GM19025 (cell line): Measurements from ENCODE around the gene NOLC1.

ENCODE experiments used
- ATAC-seq: cut with Tn5 transposase; IDR thresholded peaks from one replicate; pipeline ENCODE4 v1.9.1; 2021; ENCODE audit warnings: mild to moderate bottlenecking, low read depth, moderate library complexity; ENCODE audit not compliant: unreplicated experiment

Gene NOLC1

DNA sequence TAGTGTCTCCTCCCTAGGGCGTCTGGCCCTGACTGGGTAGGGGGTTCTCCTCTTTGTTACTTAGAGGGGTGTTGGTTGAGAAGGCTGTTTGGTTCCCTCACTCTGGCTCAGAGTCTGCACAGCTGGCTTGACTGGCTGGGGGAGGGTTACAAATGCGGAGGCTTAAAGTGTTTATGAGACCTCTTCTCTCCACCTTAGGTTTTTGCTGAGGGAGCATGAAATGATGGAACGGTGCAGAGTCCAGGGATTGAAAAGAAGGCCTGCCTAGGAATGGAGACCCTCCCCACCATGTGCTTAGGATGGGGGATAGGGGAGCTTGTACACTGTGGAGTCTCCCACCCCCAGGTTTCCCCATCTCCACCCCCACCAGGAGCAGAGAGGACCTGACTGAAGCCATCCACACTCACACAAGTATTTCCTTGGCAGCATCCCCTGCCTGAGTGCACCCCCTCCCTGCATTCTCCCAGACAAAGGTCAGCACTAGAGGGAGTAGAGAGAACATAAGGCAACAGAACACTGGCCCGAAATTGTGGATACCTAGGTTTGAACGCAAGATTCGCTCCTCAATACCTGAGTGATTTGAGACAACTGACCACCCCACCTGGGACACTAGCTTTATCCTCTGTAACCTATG is 30.3 kb upstream of the NOLC1 start:
- ATAC-seq: no peak

DNA sequence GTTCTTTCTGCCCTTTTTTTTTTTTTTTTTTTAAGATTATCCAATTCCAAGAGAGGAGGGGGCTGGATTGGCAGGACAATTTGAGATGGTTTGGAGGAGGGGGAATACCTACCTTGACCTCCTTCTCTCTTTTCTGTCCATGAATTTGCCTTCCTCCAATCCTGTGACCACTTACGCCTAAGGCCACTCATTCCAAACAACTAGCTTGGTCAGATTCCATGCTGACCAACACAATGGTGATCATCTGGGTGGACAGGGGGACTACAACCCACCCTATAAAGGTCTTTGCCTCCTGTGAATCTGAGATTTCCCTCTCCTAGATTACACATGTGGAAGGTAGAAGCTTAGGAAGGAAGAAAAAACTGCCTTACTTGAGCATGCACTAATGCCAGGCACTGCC is 29.7 kb upstream of the NOLC1 start:
- no peak for ATAC-seq

DNA sequence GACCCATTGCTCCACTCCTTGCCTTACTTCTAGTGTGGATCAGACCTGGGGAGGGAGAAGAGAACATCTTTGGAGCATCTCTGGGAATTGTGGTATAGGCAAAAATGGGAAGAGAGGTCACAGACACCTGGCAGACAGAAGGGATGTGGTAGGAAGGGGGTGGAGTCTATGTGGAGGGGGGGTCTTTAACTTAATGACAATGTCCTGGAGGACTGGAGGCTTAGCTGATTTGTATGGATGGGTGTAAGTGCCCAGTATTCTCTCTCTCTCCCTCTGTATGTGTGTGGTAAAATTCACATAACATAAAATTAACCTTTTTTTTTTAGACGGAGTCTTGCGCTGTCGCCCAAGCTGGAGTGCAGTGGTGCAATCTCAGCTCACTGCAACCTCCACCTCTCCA is 29.0 kb upstream of the NOLC1 start:
- no peak for ATAC-seq

DNA sequence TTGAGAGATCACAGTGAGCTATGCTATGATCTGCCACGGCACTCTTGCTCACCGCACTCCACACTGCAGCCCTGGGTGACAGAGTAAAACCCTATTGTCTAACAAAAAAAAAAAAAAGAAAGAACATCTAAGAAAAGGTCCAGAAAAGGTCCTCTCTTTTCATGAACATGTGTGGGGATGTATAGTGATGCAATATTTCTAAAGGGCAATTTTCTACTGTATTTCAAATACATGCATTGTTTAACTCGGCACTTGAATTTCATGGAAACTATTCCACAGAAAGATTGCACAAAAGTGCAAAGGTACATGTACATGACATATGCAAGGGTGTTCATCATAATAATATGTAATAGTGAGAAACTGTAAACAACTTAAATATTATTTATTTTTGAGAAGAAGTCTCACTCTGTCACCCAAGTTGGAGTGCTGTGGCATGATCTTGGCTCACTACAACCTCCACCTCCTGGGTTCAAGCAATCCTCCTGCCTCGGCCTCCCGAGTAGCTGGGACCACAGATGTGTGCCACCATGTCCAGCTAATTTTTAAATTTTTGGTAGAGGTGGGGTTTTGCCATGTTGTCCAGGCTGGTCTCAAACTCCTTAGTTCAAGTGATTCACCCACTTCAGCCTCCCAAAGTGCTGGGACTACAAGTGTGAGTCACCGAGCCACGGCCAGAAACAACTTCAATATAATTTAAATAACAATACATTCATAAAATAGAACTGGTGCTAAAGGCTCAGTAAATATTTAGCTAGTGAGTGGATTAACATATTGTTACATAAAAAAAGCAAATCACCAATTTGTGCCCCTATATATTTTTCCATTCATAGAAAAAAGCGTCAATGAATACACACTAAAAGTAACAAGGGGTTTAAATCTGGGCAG is 20.7 kb upstream of the NOLC1 start:
- ATAC-seq: no peak

DNA sequence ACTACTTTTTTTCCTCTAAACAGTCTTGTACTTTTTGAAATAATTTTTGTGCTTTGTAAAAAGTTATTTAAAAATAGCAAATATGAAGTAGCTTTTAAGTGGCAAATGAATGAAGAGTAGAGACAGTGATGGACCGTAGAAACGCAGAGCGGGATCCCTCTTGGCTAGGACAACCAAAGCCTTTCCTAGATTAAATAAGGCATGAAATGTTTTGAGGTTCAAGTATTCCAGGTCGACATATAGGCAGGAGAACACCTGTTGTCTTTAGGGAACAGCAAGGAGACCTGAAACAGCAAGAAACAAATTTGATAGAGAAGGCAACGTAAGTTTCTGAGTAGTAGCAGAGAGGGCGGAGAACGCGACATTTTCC is 20.0 kb upstream of the NOLC1 start:
- ATAC-seq: no peak

DNA sequence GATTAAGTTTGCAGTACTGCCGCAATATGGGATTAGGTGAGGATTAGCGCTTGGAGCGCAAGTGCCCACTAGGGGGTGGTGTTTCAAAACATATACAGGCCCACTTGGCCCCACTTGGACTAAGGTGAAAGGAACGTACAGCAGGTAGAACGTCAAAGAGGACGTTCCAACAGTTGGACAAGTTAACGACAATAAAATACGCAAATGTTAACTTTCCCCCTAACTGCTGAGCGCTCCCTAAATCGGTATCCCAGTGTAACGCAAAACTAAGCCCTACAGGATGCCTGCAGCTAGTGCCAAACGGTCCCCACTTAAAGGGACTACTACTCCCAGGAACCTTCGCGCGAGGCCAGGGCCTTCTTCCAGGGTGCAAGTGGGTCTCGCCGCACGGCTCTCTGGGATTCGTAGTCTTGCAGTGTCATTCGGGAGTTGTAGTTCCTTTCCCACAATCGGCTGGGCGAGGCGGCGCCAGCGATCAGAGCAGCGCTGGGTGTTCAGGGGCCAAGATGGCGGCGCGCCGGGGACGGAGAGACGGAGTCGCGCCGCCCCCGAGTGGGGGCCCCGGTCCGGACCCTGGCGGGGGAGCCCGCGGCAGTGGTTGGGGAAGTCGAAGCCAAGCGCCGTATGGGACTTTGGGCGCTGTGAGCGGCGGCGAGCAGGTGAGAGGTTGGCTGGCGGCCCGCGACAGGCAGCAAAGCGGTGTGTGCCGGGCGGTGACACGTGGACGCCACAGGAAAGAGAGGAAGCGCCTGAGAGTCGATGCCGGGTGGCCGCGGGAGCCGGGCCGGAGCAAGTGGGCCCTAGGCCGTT is 19.4 kb upstream of the NOLC1 start, which contains the start of gene PPRC1:
PPRC1 (plus strand) TSS at position 478 of the 810 bp plus-strand sequence; CDS start at position 507, 29 bp downstream.
- peak; percentile 89 for ATAC-seq

DNA sequence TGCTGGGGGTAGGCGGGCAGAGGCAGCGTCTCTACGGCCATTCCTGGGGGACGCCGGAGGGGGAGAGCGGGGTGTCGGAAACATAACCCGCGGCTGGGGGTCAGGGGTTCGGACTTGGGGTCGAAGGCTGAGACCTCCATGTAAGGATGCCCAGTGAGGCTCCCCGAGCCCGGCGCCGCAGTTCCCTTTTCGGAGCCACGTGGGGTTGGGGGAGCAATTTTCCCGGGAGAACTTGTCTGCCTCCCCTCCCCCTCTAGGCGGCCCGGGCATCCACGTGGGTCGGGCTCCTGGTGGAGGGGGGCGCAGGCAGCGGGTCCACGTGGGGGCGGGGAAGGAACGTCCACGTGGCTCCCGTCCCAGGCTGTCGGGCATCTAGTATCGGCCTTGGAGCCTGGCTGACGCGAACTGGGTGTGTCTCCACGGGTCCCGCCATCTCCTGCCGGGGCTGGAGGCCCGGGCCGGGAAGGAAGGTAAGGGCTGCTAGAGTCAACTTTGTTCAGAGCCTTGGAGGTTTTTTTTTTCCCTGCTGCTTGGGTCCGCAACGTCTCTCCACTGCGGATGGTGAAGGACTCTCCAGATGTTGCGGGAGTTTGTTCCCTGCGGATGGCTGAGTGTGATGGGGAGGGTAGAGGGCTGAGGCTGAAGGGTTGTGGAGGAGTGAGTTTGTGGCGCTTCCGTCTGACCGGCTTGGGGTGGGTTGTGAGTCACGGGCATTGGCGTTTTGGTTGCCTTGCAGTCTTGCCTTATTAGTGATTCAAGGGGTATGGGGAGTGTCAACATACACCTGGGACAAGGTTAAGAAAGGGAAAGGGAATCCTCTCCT is 18.6 kb upstream of the NOLC1 start:
- ATAC-seq: no peak

DNA sequence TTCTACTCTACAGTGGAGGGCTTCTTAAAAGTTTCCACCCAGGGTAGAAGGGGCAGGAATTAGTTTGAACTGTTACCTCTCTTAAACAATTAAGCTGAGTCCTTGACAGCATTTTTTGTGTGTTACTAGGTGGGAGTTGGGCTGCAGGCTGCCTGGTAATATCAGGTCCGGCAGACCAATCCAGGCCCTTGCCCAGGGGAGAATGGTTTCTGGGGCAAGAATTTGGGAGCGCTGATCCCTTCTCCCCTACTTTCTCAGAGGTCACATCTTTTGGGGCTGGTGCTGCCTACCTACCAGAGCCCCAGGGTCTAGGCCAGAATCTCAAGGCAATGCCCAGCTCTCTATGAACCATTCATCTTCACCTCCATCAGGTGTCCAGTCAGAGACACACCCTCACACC is 17.8 kb upstream of the NOLC1 start:
- no peak for ATAC-seq

DNA sequence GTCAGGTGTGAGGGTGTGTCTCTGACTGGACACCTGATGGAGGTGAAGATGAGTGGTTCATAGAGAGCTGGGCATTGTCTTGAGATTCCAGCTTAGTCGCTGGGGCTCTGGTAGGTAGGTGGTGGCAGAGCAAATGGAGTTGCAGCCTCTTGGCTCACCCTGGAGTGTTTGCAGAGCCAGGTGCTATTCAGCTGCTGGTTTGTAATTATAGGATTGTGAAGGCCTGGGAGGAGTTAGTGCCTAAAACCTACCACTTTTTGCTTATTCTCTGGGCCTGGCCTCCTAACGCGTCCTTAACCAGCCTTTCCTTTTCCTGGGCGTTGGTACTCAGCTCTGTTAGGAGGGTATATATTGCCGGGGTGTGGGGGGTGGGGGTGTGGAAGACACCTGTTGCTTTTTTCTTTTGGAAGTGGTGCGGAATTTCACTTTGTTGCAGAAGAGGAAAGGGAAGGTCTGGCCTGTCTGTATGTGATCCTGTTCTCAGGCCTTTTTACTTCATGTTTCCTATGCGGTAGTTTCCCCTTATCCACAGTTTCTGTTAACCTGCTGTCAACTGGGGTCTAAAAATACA is 16.1 kb upstream of the NOLC1 start:
- no peak for ATAC-seq

DNA sequence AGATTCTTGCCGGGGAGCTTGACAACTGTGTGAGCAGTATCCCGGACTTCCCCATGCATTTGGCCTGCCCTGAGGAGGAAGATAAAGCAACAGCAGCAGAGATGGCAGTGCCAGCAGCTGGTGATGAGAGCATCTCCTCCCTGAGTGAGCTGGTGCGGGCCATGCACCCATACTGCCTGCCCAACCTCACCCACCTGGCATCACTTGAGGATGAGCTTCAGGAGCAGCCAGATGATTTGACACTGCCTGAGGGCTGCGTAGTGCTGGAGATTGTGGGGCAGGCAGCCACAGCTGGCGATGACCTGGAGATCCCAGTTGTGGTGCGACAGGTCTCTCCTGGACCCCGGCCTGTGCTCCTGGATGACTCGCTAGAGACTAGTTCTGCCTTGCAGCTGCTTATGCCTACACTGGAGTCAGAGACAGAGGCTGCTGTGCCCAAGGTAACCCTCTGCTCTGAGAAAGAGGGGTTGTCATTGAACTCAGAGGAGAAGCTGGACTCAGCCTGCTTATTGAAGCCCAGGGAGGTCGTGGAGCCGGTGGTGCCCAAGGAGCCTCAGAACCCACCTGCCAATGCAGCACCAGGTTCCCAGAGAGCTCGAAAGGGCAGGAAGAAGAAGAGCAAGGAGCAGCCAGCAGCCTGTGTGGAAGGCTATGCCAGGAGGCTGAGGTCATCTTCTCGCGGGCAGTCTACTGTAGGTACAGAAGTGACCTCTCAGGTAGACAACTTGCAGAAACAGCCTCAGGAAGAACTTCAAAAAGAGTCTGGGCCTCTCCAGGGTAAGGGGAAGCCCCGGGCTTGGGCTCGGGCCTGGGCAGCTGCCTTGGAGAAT is 12.7 kb upstream of the NOLC1 start:
- ATAC-seq: no peak

DNA sequence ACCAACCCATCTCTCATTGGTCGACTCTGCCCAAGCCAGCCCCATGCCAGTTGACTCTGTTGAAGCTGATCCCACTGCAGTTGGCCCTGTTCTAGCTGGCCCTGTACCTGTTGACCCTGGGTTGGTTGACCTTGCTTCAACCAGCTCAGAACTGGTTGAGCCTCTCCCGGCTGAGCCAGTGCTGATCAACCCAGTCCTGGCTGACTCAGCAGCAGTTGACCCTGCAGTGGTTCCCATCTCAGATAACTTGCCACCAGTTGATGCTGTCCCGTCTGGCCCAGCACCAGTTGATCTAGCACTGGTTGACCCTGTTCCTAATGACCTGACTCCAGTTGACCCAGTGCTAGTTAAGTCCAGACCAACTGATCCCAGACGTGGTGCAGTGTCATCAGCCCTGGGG is 12.0 kb upstream of the NOLC1 start:
- ATAC-seq: no peak

DNA sequence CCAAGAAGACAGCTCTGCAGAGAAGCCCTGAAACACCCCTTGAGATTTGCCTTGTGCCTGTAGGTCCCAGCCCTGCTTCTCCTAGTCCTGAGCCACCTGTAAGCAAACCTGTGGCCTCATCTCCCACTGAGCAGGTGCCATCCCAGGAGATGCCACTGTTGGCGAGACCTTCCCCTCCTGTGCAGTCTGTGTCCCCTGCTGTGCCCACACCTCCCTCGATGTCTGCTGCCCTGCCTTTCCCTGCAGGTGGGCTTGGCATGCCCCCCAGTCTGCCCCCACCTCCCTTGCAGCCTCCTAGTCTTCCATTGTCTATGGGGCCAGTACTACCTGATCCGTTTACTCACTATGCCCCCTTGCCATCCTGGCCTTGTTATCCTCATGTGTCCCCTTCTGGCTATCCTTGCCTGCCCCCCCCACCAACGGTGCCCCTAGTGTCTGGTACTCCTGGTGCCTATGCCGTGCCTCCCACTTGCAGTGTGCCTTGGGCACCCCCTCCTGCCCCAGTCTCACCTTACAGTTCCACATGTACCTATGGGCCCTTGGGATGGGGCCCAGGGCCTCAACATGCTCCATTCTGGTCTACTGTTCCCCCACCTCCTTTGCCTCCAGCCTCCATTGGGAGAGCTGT is 11.2 kb upstream of the NOLC1 start:
- ATAC-seq: no peak

DNA sequence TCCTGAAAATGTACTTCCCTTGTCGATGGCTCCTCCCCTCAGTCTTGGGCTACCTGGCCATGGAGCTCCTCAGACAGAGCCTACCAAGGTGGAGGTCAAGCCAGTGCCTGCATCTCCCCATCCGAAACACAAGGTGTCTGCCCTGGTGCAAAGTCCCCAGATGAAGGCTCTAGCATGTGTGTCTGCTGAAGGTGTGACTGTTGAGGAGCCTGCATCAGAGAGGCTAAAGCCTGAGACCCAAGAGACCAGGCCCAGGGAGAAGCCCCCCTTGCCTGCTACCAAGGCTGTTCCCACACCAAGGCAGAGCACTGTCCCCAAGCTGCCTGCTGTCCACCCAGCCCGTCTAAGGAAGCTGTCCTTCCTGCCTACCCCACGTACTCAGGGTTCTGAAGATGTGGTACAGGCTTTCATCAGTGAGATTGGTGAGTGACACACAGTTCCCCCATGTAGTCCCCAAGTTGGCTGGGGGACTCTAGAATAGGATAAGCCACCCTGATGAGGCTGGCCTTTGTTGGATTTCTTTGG is 10.5 kb upstream of the NOLC1 start:
- ATAC-seq: no peak

DNA sequence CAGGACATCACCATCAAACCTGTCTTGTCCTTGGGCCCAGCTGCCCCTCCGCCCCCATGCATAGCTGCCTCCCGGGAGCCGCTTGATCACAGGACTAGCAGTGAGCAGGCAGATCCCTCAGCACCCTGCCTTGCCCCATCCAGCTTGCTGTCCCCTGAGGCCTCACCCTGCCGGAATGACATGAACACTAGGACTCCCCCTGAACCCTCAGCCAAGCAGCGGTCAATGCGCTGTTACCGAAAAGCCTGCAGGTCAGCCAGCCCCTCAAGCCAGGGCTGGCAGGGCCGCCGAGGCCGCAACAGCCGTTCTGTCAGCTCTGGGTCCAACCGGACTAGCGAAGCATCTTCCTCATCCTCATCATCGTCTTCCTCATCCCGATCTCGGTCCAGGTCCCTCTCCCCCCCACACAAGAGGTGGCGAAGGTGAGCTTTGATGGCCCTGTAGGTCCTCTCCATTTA is 5.2 kb upstream of the NOLC1 start:
- no peak for ATAC-seq

DNA sequence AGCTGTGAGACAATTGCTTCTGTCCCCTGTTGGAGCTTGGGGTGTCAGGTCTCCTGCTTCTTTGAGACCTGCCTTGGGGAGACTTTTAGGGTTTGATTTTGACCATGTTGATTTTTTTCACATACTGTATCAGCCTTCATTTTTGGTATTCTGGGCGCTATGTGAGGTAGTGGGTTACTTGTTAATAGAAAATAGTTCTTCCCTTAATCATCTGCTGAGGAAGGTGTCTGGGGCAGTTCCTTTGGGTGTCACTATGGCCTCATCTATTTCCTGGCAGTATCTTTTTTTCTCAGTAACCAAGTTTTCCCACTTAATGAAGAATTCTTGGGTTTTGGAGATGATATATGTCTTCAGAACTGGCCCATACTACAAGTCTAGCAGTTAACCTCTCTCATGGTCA is 4.6 kb upstream of the NOLC1 start:
- no peak for ATAC-seq

DNA sequence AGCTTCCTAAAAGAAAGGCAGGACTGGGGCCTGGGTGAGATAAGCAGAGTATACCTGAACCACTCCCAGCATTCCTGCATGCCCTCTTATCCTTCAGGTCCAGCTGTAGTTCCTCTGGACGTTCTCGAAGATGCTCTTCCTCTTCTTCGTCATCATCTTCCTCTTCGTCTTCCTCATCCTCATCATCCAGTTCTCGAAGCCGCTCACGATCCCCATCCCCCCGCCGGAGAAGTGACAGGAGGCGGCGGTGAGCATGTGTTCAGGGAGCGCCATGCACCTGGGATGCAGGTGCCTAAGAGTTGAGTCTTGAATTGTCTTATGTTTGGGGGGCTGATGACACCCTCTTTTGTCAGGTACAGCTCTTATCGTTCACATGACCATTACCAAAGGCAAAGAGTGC is 3.9 kb upstream of the NOLC1 start:
- no peak for ATAC-seq

DNA sequence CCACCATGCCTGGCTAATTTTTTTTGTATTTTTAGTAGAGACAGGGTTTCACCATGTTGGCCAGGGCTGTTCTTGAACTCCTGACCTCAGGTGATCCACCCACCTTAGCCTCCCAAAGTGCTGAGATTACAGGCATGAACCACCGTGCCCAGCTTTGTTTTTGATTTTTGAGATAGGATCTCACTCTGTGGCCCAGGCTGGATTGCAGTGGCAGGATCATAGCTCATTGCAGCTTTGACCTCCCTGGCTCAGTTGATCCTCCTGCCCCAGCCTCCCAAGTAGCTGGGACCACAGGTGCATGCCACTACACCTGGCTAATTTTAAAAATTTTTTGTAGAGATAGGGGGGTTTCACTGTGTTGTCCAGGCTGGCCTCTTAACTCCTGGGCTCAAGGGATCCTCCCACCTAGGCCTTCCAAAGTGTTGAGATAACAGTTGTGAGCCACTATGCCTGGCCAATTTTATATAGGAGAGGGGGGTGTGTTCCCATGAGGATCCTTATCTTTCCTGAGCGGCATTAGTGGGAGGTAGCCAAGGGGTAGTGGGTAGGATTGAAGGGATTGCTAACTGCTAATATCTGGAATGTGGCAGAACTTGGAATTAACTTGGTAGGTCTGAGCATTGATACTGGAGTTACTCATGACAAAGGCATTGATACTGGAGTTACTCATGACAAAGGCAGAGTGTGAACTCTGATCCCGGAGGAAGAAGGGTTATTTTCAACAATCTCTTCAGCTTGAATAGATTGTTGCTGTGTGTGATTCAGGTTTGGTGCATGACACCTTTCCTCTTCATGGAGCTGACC is 1.0 kb upstream of the NOLC1 start:
- ATAC-seq: no peak

DNA sequence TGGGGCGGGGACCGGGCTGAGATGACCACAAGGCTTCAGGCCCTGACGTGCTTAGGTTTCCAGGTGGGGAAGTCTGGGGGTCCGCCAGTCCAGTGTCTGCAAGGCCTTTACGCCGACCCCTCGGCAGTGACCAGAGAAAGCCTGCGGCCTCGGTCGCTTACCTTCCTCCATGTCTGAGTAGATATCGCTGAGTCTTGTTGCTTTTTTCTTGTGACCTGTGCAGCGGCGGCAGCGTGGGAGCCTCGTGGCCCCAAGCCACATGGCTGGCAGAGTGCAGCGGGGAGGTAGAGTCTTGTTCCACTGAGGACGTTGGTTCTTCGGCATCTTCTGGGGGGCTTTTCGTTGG is 329 bp downstream of the NOLC1 start:
- peak; percentile 13 for ATAC-seq
